GM13976 (cell line): ENCODE measurements around the gene REELD1.

Source experiments
- DNase-seq: peaks from one replicate; pipeline ENCODE4 v3.0.0; 2012; ENCODE audit warnings: low spot score
- CTCF ChIP-seq: IDR thresholded peaks from 2 replicates; pipeline ENCODE4 v1.5.1; 2012; ENCODE audit warnings: borderline replicate concordance, mild to moderate bottlenecking; ENCODE audit not compliant: insufficient read depth; ENCODE audit errors: extremely low read depth, missing control alignments, control extremely low read depth
- in situ Hi-C: fragments of 300-500 bp; cut with MboI; formaldehyde crosslinking; loops from one replicate; pipeline ENCODE4 v1.12.0; 2022; ENCODE audit warnings: low sequenced_read_pairs, mixed read lengths, inconsistent platforms; ENCODE audit not compliant: unreplicated experiment

The REELD1 gene

GRCh38 chr4:146211440-146211839, 2.9 kb upstream of the REELD1 start:
- DNase-seq: no peak
- in situ Hi-C loops: no loop called here
- TF ChIP-seq CTCF: no peak

DNA sequence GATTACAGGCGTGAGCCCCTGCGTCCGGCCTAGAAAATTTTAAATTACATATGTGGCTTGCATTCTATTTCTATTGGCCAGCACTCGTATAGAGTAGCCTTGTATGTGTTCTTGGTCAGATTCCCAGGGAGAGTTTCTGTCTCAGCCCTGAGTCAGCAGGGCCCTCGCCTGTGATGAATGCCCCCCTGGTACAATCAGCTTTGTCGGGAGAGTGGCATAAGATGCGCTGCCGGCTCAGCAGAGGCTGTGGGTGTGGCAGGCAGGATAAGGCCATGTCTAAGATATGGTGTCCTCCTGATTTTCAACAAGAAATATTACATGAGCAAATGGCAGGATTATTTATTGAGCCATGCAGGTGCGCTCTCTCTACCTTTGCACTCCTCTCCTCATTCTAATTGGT, 1.6 kb upstream of the REELD1 start:
- no peak for DNase-seq
- TF ChIP-seq CTCF: no peak
- in situ Hi-C loops: no loop called here

DNA sequence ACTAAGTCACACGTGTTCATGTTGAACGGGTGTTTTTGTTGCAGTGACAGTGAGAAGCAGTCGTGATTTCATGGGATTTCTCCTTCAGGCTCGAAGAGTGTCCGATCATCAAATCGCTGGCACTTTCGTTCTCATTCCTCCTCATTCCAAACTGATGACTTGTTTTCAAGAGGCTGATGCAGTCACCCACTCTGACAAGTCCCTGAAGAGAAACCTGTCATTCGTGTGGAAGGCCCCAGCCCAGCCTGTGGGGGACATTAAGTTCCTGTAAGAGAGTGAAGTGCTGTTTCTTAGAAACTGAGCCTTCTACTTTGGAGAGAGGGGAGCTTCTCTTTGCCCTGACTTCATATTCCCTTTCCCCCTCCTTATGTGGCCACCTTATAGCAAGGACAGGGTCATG, 8.0 kb downstream of the REELD1 start:
- DNase-seq: no peak
- in situ Hi-C loops: no loop called here

GRCh38 chr4:146224326-146224966, 10.1 kb downstream of the REELD1 start:
- TF ChIP-seq CTCF: no peak
- in situ Hi-C loops: no loop called here
- DNase-seq: no peak

More for the DNA sequence above, 8.0 kb downstream of the REELD1 start:
- no peak for TF ChIP-seq CTCF

GRCh38 chr4:146229406-146229805, 15.1 kb downstream of the REELD1 start:
- in situ Hi-C loops: no loop called here
- no peak for TF ChIP-seq CTCF
- no peak for DNase-seq

DNA sequence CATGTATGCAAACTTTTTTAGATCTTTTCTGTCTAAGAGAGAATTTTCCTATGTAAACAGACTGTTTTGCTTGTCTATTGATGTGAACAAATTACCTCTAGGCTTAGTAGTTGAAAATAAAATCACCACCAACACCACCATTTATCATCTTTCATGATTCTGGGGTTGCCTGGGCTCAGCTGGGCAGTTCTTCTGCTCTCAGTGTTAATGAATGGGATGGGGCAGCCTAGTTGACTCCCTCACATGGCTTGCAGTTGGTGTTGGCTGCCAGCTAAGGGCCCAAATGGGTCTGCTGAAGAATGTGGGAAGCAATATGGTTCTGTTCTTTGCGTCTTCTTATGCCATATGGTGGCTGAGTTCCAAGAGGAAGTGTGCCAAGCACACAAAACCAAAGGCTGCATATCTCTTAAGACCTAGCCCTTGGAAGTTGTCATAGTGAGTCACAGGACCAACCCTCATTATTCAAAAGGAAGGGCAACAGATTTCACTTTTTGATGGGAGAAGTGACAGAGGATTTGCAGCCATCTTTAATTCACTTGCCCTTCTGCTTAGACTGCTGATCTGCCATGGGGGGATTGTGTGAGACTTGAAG, 17.9 kb downstream of the REELD1 start:
- no peak for DNase-seq
- in situ Hi-C loops: loop anchor here (10.0 kb wide), 1 partner anchor 683 kb away; no protein-coding TSS in a partner anchor
- no peak for TF ChIP-seq CTCF
